OCI-LY1 (cell line): Measurements from ENCODE around the gene EYA3.

ENCODE experiments used
- H2AFZ ChIP-seq: fragments of 200-600 bp; sonication (generic), shearing (Covaris generic); 2 replicates; pipeline ENCODE4 v1.6.0; 2014; ENCODE audit warnings: antibody characterized with exemption, mild to moderate bottlenecking, low read length
- H3F3A ChIP-seq: fragments of 200-600 bp; sonication (generic), shearing (Covaris generic); 2 replicates; pipeline ENCODE4 v1.6.0; 2014; ENCODE audit warnings: mild to moderate bottlenecking, antibody characterized with exemption, low read length, moderate library complexity; ENCODE audit not compliant: insufficient read depth
- H3K27ac ChIP-seq: fragments of 200-600 bp; sonication (generic); 2 replicates; pipeline ENCODE4 v1.5.1; 2014; ENCODE audit warnings: low read length, mixed run types, mild to moderate bottlenecking, low read depth; ENCODE audit not compliant: poor library complexity, severe bottlenecking
- H3K27me3 ChIP-seq: fragments of 200-600 bp; sonication (generic); 2 replicates; pipeline ENCODE4 v1.6.0; 2014; ENCODE audit warnings: antibody characterized with exemption, mild to moderate bottlenecking, low read length, moderate library complexity; ENCODE audit not compliant: insufficient read depth
- H3K36me3 ChIP-seq: fragments of 200-600 bp; sonication (generic); 2 replicates; pipeline ENCODE4 v1.6.1; 2014; ENCODE audit warnings: mild to moderate bottlenecking, antibody characterized with exemption, low read length, moderate library complexity, mixed read lengths; ENCODE audit not compliant: insufficient read depth
- H3K4me1 ChIP-seq: fragments of 200-600 bp; sonication (generic); 2 replicates; pipeline ENCODE4 v1.5.1; 2014; ENCODE audit warnings: mild to moderate bottlenecking, low read length, moderate library complexity; ENCODE audit not compliant: insufficient read depth, severe bottlenecking
- H3K4me2 ChIP-seq: fragments of 200-600 bp; sonication (generic), shearing (Covaris generic); 2 replicates; pipeline ENCODE4 v1.6.1; 2014; ENCODE audit warnings: low read length
- H3K4me3 ChIP-seq: fragments of 200-600 bp; sonication (generic); 2 replicates; pipeline ENCODE4 v1.5.1; 2014; ENCODE audit warnings: low read length, low read depth, mild to moderate bottlenecking, mixed read lengths; ENCODE audit not compliant: poor library complexity, severe bottlenecking
- H3K79me2 ChIP-seq: fragments of 200-600 bp; shearing (Covaris generic); 2 replicates; pipeline ENCODE4 v1.6.1; 2016; ENCODE audit warnings: mixed run types, low read length, mixed read lengths; ENCODE audit not compliant: insufficient read depth
- H3K9ac ChIP-seq: fragments of 200-600 bp; sonication (generic), shearing (Covaris generic); 2 replicates; pipeline ENCODE4 v1.6.1; 2014; ENCODE audit warnings: mild to moderate bottlenecking, low read length, mixed read lengths
- H3K9me2 ChIP-seq: fragments of 200-600 bp; sonication (generic), shearing (Covaris generic); 2 replicates; pipeline ENCODE4 v1.6.1; 2014; ENCODE audit warnings: low read depth, mild to moderate bottlenecking, low read length, mixed read lengths
- H3K9me3 ChIP-seq: fragments of 200-600 bp; shearing (Covaris generic); 2 replicates; pipeline ENCODE4 v1.6.1; 2014; ENCODE audit warnings: low read length, mixed read lengths
- H4K20me1 ChIP-seq: fragments of 200-600 bp; sonication (generic), shearing (Covaris generic); 2 replicates; pipeline ENCODE4 v1.6.0; 2016; ENCODE audit warnings: mild to moderate bottlenecking, low read length; ENCODE audit not compliant: insufficient read depth
- CTCF ChIP-seq: fragments of 200-600 bp; sonication (generic), shearing (Covaris generic); IDR thresholded peaks from 2 replicates; pipeline ENCODE4 v1.5.1; 2017; ENCODE audit warnings: mild to moderate bottlenecking, antibody characterized with exemption, low read length, moderate library complexity, mixed read lengths
- EZH2 ChIP-seq: fragments of 200-600 bp; sonication (generic), shearing (Covaris generic); IDR thresholded peaks from 2 replicates; pipeline ENCODE4 v1.8.0; 2017; ENCODE audit warnings: borderline replicate concordance, mixed run types, mild to moderate bottlenecking, antibody characterized with exemption, low read length, moderate library complexity, mixed read lengths

EYA3 gene

GRCh38 chr1:27941671-27942540, 146.5 kb downstream of the EYA3 start:
- Histone ChIP-seq H3K27me3 (peaks cover 7% of the 10 kb centered on the region; the same call in 1 of the 2 replicates), H3K4me1 (no peaks in the 10 kb centered on the region), H3F3A (no peaks in the 10 kb centered on the region), H3K27ac (no peak overlapping the region), H3K79me2 (no peaks in the 10 kb centered on the region), H3K9me3 (no peaks in the 10 kb centered on the region), H3K9me2 (no peaks in the 10 kb centered on the region), H3K4me3 (no peak overlapping the region), H3K36me3 (no peaks in the 10 kb centered on the region), H2AFZ (no peak overlapping the region), H3K9ac (no peak overlapping the region), H4K20me1 (no peaks in the 10 kb centered on the region), H3K4me2 (no peak overlapping the region)
- TF ChIP-seq EZH2 (no peak), CTCF (no peak)

GRCh38 chr1:27940870-27941560, 147.4 kb downstream of the EYA3 start:
- Histone ChIP-seq H3K9me3 (no peaks in the 10 kb centered on the region), H3F3A (no peaks in the 10 kb centered on the region), H4K20me1 (no peaks in the 10 kb centered on the region), H3K9ac (no peak overlapping the region), H3K4me3 (no peak overlapping the region), H2AFZ (no peak overlapping the region), H3K4me2 (no peak overlapping the region), H3K79me2 (no peaks in the 10 kb centered on the region), H3K4me1 (no peaks in the 10 kb centered on the region), H3K27ac (no peak overlapping the region), H3K36me3 (no peaks in the 10 kb centered on the region), H3K9me2 (no peaks in the 10 kb centered on the region), H3K27me3 (peaks cover 3% of the 10 kb centered on the region; the same call in 1 of the 2 replicates)
- TF ChIP-seq EZH2 (no peak), CTCF (no peak)

- Histone ChIP-seq H3K4me3 (no peak overlapping the region), H3K79me2 (no peaks in the 10 kb centered on the region), H3F3A (no peaks in the 10 kb centered on the region), H3K27ac (no peak overlapping the region), H3K27me3 (peaks cover 3% of the 10 kb centered on the region; the same call in 1 of the 2 replicates), H3K36me3 (no peaks in the 10 kb centered on the region), H3K9ac (no peak overlapping the region), H3K9me3 (no peaks in the 10 kb centered on the region), H4K20me1 (no peaks in the 10 kb centered on the region), H3K4me2 (no peak overlapping the region), H3K9me2 (no peaks in the 10 kb centered on the region), H2AFZ (no peak overlapping the region), H3K4me1 (peaks cover under 1% of the 10 kb centered on the region)
- TF ChIP-seq CTCF: peak; percentile 77
- TF ChIP-seq EZH2: no peak
Measured at GRCh38 chr1:27940297-27940696, 148.1 kb downstream of the EYA3 start.
